Neural cell (in vitro differentiated cells): Measurements from ENCODE around the gene OMG. TPM values are rescaled to one million over a fixed set of nuclear protein-coding genes. Genes with fewer than 3 reads are reported as not detected.

ENCODE experiments used
- H2AFZ ChIP-seq: fragments of 200-600, 300-800 bp; sonication (generic), shearing (Covaris generic); 2 replicates; pipeline ENCODE4 v1.6.0; 2014; ENCODE audit warnings: low read depth, mild to moderate bottlenecking, antibody characterized with exemption, low read length, moderate library complexity
- H3F3A ChIP-seq: fragments of 200-600 bp; shearing (Covaris generic); 2 replicates; pipeline ENCODE4 v1.6.1; 2016; ENCODE audit warnings: mild to moderate bottlenecking, moderate library complexity, mixed read lengths, antibody characterized with exemption, low read length; ENCODE audit not compliant: insufficient read depth, poor library complexity, severe bottlenecking
- H3K27ac ChIP-seq: fragments of 200-600, 300-800 bp; sonication (generic), shearing (Covaris generic); 2 replicates; pipeline ENCODE4 v1.5.1; 2014; ENCODE audit warnings: mild to moderate bottlenecking, low read length, moderate library complexity
- H3K27me3 ChIP-seq: fragments of 300-800, 200-600 bp; sonication (generic), shearing (Covaris generic); 2 replicates; pipeline ENCODE4 v1.6.0; 2014; ENCODE audit warnings: mild to moderate bottlenecking, low read depth, low read length, moderate library complexity; ENCODE audit not compliant: insufficient read depth
- H3K36me3 ChIP-seq: fragments of 300-800, 200-600 bp; sonication (generic), shearing (Covaris generic); 2 replicates; pipeline ENCODE4 v1.5.1; 2014; ENCODE audit warnings: mild to moderate bottlenecking, antibody characterized with exemption, low read length, moderate library complexity; ENCODE audit not compliant: insufficient read depth
- H3K4me2 ChIP-seq: fragments of 300-800, 200-600 bp; sonication (generic), shearing (Covaris generic); 2 replicates; pipeline ENCODE4 v1.6.0; 2014; ENCODE audit warnings: mild to moderate bottlenecking, low read length
- H3K4me3 ChIP-seq: fragments of 300-800, 200-600 bp; sonication (generic), shearing (Covaris generic); 2 replicates; pipeline ENCODE4 v1.5.1; 2014; ENCODE audit warnings: mild to moderate bottlenecking, low read length, moderate library complexity
- H3K79me2 ChIP-seq: fragments of 200-600 bp; shearing (Covaris generic); replicated peaks from 2 replicates; pipeline ENCODE4 v1.6.0; 2014; ENCODE audit warnings: mild to moderate bottlenecking, low read length, moderate library complexity; ENCODE audit not compliant: insufficient read depth
- H3K9ac ChIP-seq: fragments of 300-800, 200-600 bp; sonication (generic), shearing (Covaris generic); 2 replicates; pipeline ENCODE4 v1.6.1; 2016; ENCODE audit warnings: mild to moderate bottlenecking, low read length, mixed read lengths
- H3K9me2 ChIP-seq: fragments of 200-600 bp; shearing (Covaris generic); 2 replicates; pipeline ENCODE4 v1.6.1; 2016; ENCODE audit warnings: mild to moderate bottlenecking, low read length, mixed read lengths; ENCODE audit not compliant: insufficient read depth
- H3K9me3 ChIP-seq: fragments of 200-600, 300-800 bp; sonication (generic), shearing (Covaris generic); 2 replicates; pipeline ENCODE4 v1.6.1; 2016; ENCODE audit warnings: mild to moderate bottlenecking, mixed run types, low read length, moderate library complexity, mixed read lengths
- H4K20me1 ChIP-seq: fragments of 200-600 bp; shearing (Covaris generic); 2 replicates; pipeline ENCODE4 v1.6.1; 2016; ENCODE audit warnings: mild to moderate bottlenecking, mixed run types; ENCODE audit not compliant: insufficient read depth
- CTCF ChIP-seq: fragments of 450-650 bp; IDR thresholded peaks from 2 replicates; pipeline ENCODE4 v1.5.1; 2014; ENCODE audit warnings: antibody characterized with exemption, mild to moderate bottlenecking, moderate library complexity; ENCODE audit not compliant: poor library complexity, severe bottlenecking
- EP300 ChIP-seq: fragments of 450-650 bp; conservative IDR thresholded peaks from 2 replicates; pipeline ENCODE4 v1.6.1; 2014; ENCODE audit warnings: antibody characterized with exemption, mild to moderate bottlenecking, moderate library complexity; ENCODE audit not compliant: poor library complexity, severe bottlenecking
- EZH2 ChIP-seq: fragments of 200-600, 300-800 bp; shearing (Covaris generic), sonication (generic); IDR thresholded peaks from 2 replicates; pipeline ENCODE4 v1.6.1; 2014; ENCODE audit warnings: antibody characterized with exemption, low read length, borderline replicate concordance, mild to moderate bottlenecking; ENCODE audit not compliant: insufficient read depth, poor library complexity, severe bottlenecking
- MXI1 ChIP-seq: fragments of 450-650 bp; conservative IDR thresholded peaks from 2 replicates; pipeline ENCODE4 v1.6.1; 2014; ENCODE audit warnings: antibody characterized with exemption, mild to moderate bottlenecking; ENCODE audit not compliant: poor library complexity, severe bottlenecking
- POLR2AphosphoS5 ChIP-seq: IDR thresholded peaks from 2 replicates; pipeline ENCODE4 v1.6.1; 2012
- RAD21 ChIP-seq: fragments of 450-650 bp; conservative IDR thresholded peaks from 2 replicates; pipeline ENCODE4 v1.6.1; 2014; ENCODE audit warnings: antibody characterized with exemption, mild to moderate bottlenecking, moderate library complexity
- REST ChIP-seq: IDR thresholded peaks from 2 replicates; pipeline ENCODE4 v1.6.1; 2012; ENCODE audit warnings: borderline replicate concordance
- SMC3 ChIP-seq: fragments of 450-650 bp; conservative IDR thresholded peaks from 2 replicates; pipeline ENCODE4 v1.6.1; 2014; ENCODE audit warnings: antibody characterized with exemption, mild to moderate bottlenecking, moderate library complexity; ENCODE audit not compliant: poor library complexity
- TAF1 ChIP-seq: IDR thresholded peaks from 2 replicates; pipeline ENCODE4 v1.6.1; 2012; ENCODE audit warnings: low read depth
- polyA plus RNA-seq: library from polyadenylated mRNA; depleted of rRNA; stranded (reverse); fragments of >200 nt; gene quantifications from 2 replicates; pipeline ENCODE4 v1.2.3, GENCODE V29; 2014

Gene OMG
- polyA plus RNA-seq, 1 donor from 2014 or later = not detected

GRCh38 chr17:31286587-31286986 is 10.5 kb downstream of the OMG start:
- Histone ChIP-seq H3K27ac (no peak overlapping the region), H3F3A (no peaks in the 10 kb centered on the region), H3K9ac (no peak overlapping the region), H3K9me2 (no peaks in the 10 kb centered on the region), H3K4me3 (no peak overlapping the region), H2AFZ (no peak overlapping the region), H4K20me1 (no peaks in the 10 kb centered on the region), H3K9me3 (no peaks in the 10 kb centered on the region), H3K36me3 (no peaks in the 10 kb centered on the region), H3K4me2 (no peak overlapping the region), H3K79me2 (no peaks in the 10 kb centered on the region), H3K27me3 (no peaks in the 10 kb centered on the region)
- TF ChIP-seq REST (no peak), POLR2AphosphoS5 (no peak), EP300 (no peak), MXI1 (no peak), CTCF (no peak), SMC3 (no peak), EZH2 (no peak), RAD21 (no peak), TAF1 (no peak)

- no peaks in the 10 kb centered on the region for H3K36me3 ChIP-seq
- H3K79me2 ChIP-seq = no peaks in the 10 kb centered on the region
- no peaks in the 10 kb centered on the region for H3K9me3 ChIP-seq
- H3K9ac ChIP-seq = no peak overlapping the region
- no peaks in the 10 kb centered on the region for H3K27me3 ChIP-seq
- H3K4me3 ChIP-seq = no peak overlapping the region
- no peaks in the 10 kb centered on the region for H3F3A ChIP-seq
- H3K9me2 ChIP-seq = no peaks in the 10 kb centered on the region
- H4K20me1 ChIP-seq = no peaks in the 10 kb centered on the region
- TF ChIP-seq TAF1 = no peak
- TF ChIP-seq EZH2 = no peak
- no peak for TF ChIP-seq CTCF
- no peak for TF ChIP-seq SMC3
- no peak for TF ChIP-seq MXI1
- no peak for TF ChIP-seq EP300
- no peak for TF ChIP-seq RAD21
- no peak for TF ChIP-seq POLR2AphosphoS5
- no peak for TF ChIP-seq REST
- no peak overlapping the region for H2AFZ ChIP-seq
- no peak overlapping the region for H3K27ac ChIP-seq
- H3K4me2 ChIP-seq = no peak overlapping the region
These were observed 13.2 kb downstream of the OMG start for GRCh38 chr17:31283841-31284240.
